ENCODE data around the gene CAPN5.

The CAPN5 gene

DNA sequence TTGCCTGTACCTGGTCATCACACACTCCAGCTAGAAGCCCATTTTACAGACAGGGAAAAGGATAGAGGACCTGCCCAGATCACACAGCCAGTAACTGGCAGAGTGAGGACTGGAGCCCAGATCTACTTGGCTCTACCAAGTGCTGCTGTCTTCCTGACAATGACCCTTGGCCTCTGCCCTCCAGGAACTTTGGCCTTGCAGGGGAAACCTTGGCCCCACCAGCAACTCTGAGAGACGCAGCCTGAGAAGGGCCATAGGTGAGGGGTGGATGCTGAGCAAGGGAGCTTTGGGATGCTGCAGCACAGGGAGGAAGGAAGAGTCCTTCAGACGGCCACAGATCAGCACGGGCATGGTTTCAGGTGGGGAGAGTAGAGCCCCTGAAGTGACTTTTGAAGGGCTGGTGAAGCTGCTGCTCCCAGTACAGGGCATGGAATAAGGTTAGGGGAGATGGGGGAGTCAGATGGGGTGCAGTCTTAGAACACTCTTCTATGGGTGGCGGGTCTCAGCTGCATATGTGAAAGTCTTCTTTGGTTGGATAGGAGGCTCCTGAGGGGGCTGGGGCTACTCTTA lies 2.0 kb upstream of the CAPN5 start:
- H3K4me3 ChIP-seq (ENCODE audit: low read length) = no peak overlapping the region
- no peak for DNase-seq (ENCODE audit: low read depth)
- TF ChIP-seq, protein P1, sequence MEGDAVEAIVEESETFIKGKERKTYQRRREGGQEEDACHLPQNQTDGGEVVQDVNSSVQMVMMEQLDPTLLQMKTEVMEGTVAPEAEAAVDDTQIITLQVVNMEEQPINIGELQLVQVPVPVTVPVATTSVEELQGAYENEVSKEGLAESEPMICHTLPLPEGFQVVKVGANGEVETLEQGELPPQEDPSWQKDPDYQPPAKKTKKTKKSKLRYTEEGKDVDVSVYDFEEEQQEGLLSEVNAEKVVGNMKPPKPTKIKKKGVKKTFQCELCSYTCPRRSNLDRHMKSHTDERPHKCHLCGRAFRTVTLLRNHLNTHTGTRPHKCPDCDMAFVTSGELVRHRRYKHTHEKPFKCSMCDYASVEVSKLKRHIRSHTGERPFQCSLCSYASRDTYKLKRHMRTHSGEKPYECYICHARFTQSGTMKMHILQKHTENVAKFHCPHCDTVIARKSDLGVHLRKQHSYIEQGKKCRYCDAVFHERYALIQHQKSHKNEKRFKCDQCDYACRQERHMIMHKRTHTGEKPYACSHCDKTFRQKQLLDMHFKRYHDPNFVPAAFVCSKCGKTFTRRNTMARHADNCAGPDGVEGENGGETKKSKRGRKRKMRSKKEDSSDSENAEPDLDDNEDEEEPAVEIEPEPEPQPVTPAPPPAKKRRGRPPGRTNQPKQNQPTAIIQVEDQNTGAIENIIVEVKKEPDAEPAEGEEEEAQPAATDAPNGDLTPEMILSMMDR (conservative IDR thresholded peaks at IDR 0.05; ENCODE audit: low read length) = no peak

DNA sequence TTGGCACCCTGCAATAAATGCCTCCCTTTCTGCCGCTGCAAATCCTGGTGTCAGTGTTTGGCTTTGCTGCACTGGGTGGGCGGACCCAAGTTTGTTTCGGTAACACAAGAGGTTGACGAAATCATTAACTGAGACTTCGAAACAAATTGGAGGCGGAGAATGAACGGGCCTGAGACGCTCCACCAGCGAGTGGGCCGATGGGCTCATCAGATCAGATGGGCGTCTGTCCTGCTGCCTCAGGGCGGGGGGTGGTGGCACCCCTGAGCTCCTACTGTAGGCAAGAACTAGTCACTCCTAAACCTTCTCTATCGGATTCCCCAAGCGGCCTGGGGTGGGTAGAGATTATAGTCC lies 918 bp upstream of the CAPN5 start:
- DNase-seq (ENCODE audit: low read depth) = peak; percentile 76
- TF ChIP-seq, protein P1 (conservative IDR thresholded peaks at IDR 0.05; ENCODE audit: low read length) = no peak
- H3K4me3 ChIP-seq (ENCODE audit: low read length) = peak overlapping the region; percentile 71

DNA sequence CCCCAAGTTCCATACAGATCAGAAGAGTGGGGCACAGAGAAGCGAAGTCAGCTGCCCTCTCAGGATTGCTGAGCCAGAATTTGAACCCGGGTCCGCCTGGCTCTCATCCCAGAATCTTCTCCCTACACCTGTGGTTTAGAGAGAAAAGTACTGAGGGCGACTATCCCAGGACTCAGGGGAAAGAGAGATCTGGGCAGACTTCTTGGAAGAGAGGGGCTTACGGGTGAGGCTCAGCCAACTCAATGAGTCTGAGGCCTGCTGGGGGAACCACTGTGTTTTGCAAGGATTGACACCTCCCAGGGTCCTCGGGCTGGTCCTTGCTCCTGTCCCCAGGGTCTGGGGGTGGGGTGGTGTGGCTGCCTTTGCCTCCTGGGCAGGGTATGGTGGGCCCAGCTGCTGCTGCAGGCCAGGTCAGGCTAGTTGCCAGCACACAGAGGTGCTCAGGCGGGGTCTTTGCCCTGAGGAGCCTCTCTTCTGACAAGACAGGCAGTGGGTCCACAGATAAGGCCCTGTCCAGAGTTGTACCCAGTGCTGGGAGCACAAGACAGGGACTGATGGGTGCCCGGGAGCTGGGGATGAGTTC lies 1.2 kb downstream of the CAPN5 start:
- H3K4me3 ChIP-seq (ENCODE audit: low read length) = peak overlapping the region; percentile 77
- TF ChIP-seq, protein P1 (conservative IDR thresholded peaks at IDR 0.05; ENCODE audit: low read length) = no peak
- DNase-seq (ENCODE audit: low read depth) = no peak

DNA sequence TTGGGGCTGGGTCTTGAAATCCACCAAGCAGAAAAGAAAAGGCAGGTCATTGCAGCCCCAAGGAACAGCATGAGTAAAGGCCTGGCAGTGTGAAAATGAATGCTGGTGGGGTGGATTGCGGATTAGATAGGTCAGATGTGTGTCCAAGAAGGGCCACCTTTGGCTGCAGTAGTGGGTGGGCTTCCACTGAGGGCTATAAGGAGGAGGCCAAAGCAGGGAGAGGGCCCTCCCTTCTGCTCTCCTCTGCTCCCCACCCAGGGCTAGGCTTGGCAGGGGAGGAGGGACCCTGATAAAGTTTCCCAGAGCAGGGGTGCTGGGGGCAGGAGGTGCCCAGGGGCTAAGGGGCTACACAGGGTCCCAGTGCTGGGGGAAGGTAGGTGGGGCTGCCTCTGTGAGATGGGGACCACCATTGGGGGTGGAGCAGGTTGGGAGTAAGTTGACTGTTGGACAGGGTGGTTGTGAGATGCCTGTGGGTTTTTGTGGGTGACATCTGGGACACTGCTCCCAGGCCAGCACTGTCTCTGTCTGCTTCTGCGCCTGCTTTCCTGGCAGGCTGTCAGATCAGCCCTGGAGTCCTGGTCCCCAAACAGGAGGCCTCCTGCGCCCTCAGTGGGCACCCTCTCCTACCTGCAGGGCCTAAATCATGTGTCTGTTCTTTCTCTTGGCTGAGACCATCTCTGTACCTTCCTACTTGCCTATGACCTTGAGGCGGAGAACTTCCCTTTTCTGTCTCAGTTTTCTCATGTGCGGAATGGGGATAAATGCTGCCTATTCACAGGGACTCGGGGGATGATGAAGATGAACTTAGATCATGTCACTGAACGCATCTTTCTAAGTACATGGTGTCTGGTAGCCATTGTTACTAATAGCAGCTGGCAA lies 1.9 kb downstream of the CAPN5 start:
- DNase-seq (ENCODE audit: low read depth) = no peak

DNA sequence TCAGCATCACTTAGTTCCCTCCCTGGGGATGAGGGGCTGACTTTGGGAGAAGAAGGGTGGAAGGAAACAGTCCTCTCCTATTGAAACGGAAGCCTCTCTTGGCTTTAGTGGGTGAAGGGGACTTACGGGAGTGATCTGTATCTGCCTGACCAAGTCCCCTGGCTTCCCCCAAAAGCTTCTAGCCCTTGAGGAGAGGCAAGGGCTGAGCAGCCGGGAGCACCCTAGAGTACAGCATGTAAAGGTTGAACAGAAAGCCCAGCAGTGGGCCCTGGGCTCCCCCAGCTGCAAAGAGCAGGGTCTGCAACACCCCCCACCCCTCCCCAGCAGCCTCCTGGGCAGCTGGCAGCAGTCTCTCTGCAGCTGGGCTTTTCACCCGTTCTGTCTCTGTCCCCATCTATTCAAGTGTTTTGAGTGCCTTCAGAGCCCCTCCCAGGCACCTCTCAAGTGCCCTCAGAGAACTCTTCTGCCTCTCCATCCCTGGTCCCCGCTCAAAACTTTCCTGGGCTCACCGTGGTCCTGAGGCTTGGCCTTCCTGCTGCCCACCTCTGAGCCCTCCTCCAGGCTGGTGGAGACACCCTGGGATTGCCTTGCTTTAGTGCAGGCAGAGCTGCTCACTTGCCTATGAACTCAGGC lies 2.7 kb downstream of the CAPN5 start:
- TF ChIP-seq, protein P1 (conservative IDR thresholded peaks at IDR 0.05; ENCODE audit: low read length) = no peak
- no peak overlapping the region for H3K4me3 ChIP-seq (ENCODE audit: low read length)
- no peak for DNase-seq (ENCODE audit: low read depth)

More for the DNA sequence above, 1.9 kb downstream of the CAPN5 start:
- TF ChIP-seq, protein P1 (conservative IDR thresholded peaks at IDR 0.05; ENCODE audit: low read length) = no peak
- H3K4me3 ChIP-seq (ENCODE audit: low read length) = no peak overlapping the region

DNA sequence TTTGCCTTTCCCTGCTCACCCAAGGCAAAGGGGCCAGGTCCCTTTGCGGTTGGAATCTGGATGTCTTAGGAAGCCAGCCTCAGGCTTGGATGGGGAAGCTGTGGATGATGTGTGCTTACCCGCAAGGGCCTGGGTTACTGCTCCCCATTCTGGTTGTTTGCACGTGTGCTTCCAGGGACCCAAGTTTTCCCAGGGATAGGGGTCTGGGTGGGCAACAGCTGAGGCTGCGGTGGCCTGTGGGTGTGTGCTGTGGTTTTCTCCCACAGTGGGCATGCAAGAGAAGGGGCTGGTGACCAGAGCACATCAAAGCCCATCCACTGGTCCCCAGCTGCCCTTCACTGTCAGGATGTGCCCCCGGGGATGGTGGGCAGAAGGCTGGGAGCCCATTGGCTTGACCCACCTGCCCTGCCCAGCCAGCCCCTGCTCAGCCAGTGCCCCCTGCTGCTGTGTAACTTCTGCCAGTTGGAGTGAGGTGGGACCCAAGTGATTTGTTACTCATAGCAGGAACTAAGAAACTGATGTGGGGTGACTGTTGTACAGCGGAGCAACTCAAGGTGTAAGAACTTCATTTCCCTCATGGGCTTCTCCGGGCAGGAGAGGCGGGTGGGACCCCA lies 3.3 kb downstream of the CAPN5 start:
- TF ChIP-seq, protein P1 (conservative IDR thresholded peaks at IDR 0.05; ENCODE audit: low read length) = no peak
- DNase-seq (ENCODE audit: low read depth) = no peak
- no peak overlapping the region for H3K4me3 ChIP-seq (ENCODE audit: low read length)

All from AG10803 (cell line).